H1 (cell line): ENCODE measurements around the gene ZYG11B. TPM values are rescaled to one million over a fixed set of nuclear protein-coding genes. Genes with fewer than 3 reads are reported as not detected.

Experiments used
- CTCF ChIA-PET: fragments of 300-600 bp; sonication (Branson Sonifier 250); formaldehyde crosslinking; loops from one replicate; lab custom pipeline; 2021; ENCODE audit not compliant: partially characterized antibody; lab: Charles Lee
- POLR2A ChIA-PET: fragments of 300-600 bp; sonication (Branson Sonifier 250); formaldehyde crosslinking; loops from one replicate; lab custom pipeline; 2021; ENCODE audit warnings: inconsistent platforms; ENCODE audit not compliant: partially characterized antibody; lab: Charles Lee
- DNase-seq, 2 experiments: peaks; one replicate each; pipeline versions ENCODE4 v3.0.0 to v3.0.0-alpha.2; 2010 to 2022; ENCODE audit warnings: low spot score in 2 of 2, low read depth in 1 of 2, mixed read lengths in 1 of 2
- FAIRE-seq: peaks from 2 replicates; lab custom pipeline; 2011; peaks lifted over from hg19 to GRCh38; lab: Jason Lieb, UNC
- H2AFZ ChIP-seq: 2 replicates; pipeline ENCODE4 v1.8.1; 2012; ENCODE audit warnings: low read length, inconsistent platforms
- H2AK5ac ChIP-seq: 2 replicates; pipeline ENCODE4 v1.6.1; 2013; ENCODE audit warnings: low read depth, low read length
- H2BK120ac ChIP-seq: replicated peaks from 2 replicates; pipeline ENCODE3; 2013; ENCODE audit warnings: low read depth, low read length, inconsistent platforms
- H2BK12ac ChIP-seq: 2 replicates; pipeline ENCODE4 v1.6.1; 2013; ENCODE audit warnings: low read depth, low read length
- H2BK15ac ChIP-seq: 2 replicates; pipeline ENCODE4 v1.6.1; 2013; ENCODE audit warnings: low read length
- H2BK20ac ChIP-seq: 2 replicates; pipeline ENCODE4 v1.6.1; 2013; ENCODE audit warnings: low read length
- H2BK5ac ChIP-seq: 2 replicates; pipeline ENCODE4 v1.6.1; 2013; ENCODE audit warnings: low read depth, low read length
- H3K14ac ChIP-seq: 2 replicates; pipeline ENCODE4 v1.6.1; 2013; ENCODE audit warnings: inconsistent platforms; ENCODE audit not compliant: insufficient read length
- H3K18ac ChIP-seq: 2 replicates; pipeline ENCODE4 v1.6.1; 2013; ENCODE audit warnings: low read length; ENCODE audit errors: extremely low read depth
- H3K23ac ChIP-seq: 2 replicates; pipeline ENCODE4 v1.6.1; 2013; ENCODE audit warnings: inconsistent platforms; ENCODE audit not compliant: insufficient read length
- H3K23me2 ChIP-seq: 2 replicates; pipeline ENCODE4 v1.6.1; 2013; ENCODE audit warnings: low read depth, low read length
- H3K27ac ChIP-seq: 2 replicates; pipeline ENCODE4 v1.6.1; 2011; ENCODE audit warnings: low read depth, low read length, inconsistent platforms
- H3K27me3 ChIP-seq, 4 experiments: replicated peaks in 1 of 4; 1 replicate in 1 of 4; 2 replicates in 3 of 4; pipeline versions ENCODE4 v1.6.1 to v1.8.1; 2011 to 2013; ENCODE audit warnings: low read length in 3 of 4, mild to moderate bottlenecking in 3 of 4, inconsistent platforms in 2 of 4, mixed read lengths in 2 of 4, moderate library complexity in 1 of 4; ENCODE audit not compliant: control insufficient read depth in 3 of 4, insufficient read depth in 3 of 4; ENCODE audit errors: extremely low read depth in 1 of 4
- H3K36me3 ChIP-seq, 4 experiments: 2 replicates each; pipeline versions ENCODE4 v1.6.1 to v1.8.1; 2011 to 2013; ENCODE audit warnings: mild to moderate bottlenecking in 4 of 4, low read length in 3 of 4, moderate library complexity in 2 of 4, control low read depth in 1 of 4, inconsistent platforms in 1 of 4; ENCODE audit not compliant: insufficient read depth in 4 of 4, control insufficient read depth in 2 of 4
- H3K4ac ChIP-seq: replicated peaks from 2 replicates; pipeline ENCODE3; 2013; ENCODE audit warnings: low read length, low read depth, mixed read lengths, inconsistent platforms; ENCODE audit not compliant: insufficient read length
- H3K4me1 ChIP-seq, 4 experiments: replicated peaks in 1 of 4; 1 replicate in 1 of 4; 2 replicates in 3 of 4; pipeline versions ENCODE4 v1.6.1 to v1.8.1; 2011 to 2013; ENCODE audit warnings: low read length in 3 of 4, inconsistent platforms in 2 of 4, mixed read lengths in 1 of 4; ENCODE audit not compliant: insufficient read depth in 4 of 4, control insufficient read depth in 3 of 4
- H3K4me2 ChIP-seq, 2 experiments: 2 replicates each; pipeline versions ENCODE4 v1.6.1 to v1.8.1; 2011 to 2013; ENCODE audit warnings: low read depth in 2 of 2, low read length in 2 of 2, control low read depth in 1 of 2, inconsistent platforms in 1 of 2, mild to moderate bottlenecking in 1 of 2; ENCODE audit not compliant: insufficient read depth in 1 of 2
- H3K4me3 ChIP-seq, 4 experiments: fragments of 200-600, 300-600 bp in 1 of 4; sonication (generic), shearing (Covaris generic), sonication (Bioruptor Twin) in 1 of 4; 2 replicates each; pipeline versions ENCODE4 v1.5.1 to v1.8.1; 2011 to 2016; ENCODE audit warnings: low read length in 4 of 4, low read depth in 3 of 4, control low read depth in 2 of 4, inconsistent platforms in 2 of 4, mild to moderate bottlenecking in 2 of 4, mixed read lengths in 1 of 4, moderate library complexity in 1 of 4; ENCODE audit not compliant: insufficient read depth in 2 of 4; ENCODE audit errors: extremely low read depth in 1 of 4
- H3K56ac ChIP-seq: replicated peaks from 2 replicates; pipeline ENCODE3; 2013; ENCODE audit warnings: low read depth, mild to moderate bottlenecking, mixed read lengths, low read length, inconsistent platforms; ENCODE audit not compliant: insufficient read length
- H3K79me1 ChIP-seq: 2 replicates; pipeline ENCODE4 v1.6.1; 2013; ENCODE audit warnings: low read depth, low read length, control low read depth
- H3K79me2 ChIP-seq, 2 experiments: 2 replicates each; pipeline versions ENCODE4 v1.6.1 to v1.8.1; 2012 to 2013; ENCODE audit warnings: low read length in 2 of 2, mild to moderate bottlenecking in 2 of 2, inconsistent platforms in 1 of 2; ENCODE audit not compliant: insufficient read depth in 2 of 2, control insufficient read depth in 1 of 2
- H3K9ac ChIP-seq, 4 experiments: replicated peaks in 1 of 4; 1 replicate in 1 of 4; 2 replicates in 3 of 4; pipeline versions ENCODE4 v1.6.1 to v1.8.1; 2011 to 2013; ENCODE audit warnings: low read depth in 3 of 4, low read length in 3 of 4, control low read depth in 2 of 4, mild to moderate bottlenecking in 2 of 4, moderate library complexity in 2 of 4, inconsistent platforms in 1 of 4; ENCODE audit errors: extremely low read depth in 1 of 4
- H3K9me3 ChIP-seq, 2 experiments: 2 replicates each; pipeline versions ENCODE4 v1.6.1 to v1.8.1; 2012 to 2013; ENCODE audit warnings: mild to moderate bottlenecking in 2 of 2, moderate library complexity in 2 of 2, control low read depth in 1 of 2, inconsistent platforms in 1 of 2, low read depth in 1 of 2, low read length in 1 of 2, mixed read lengths in 1 of 2; ENCODE audit not compliant: insufficient read depth in 2 of 2
- H4K20me1 ChIP-seq, 2 experiments: replicated peaks in 1 of 2; 2 replicates each; pipeline versions ENCODE3 to v1.8.1; 2011 to 2013; ENCODE audit warnings: inconsistent platforms in 2 of 2, low read length in 2 of 2, mild to moderate bottlenecking in 1 of 2; ENCODE audit not compliant: insufficient read depth in 2 of 2, control insufficient read depth in 1 of 2
- H4K5ac ChIP-seq: 2 replicates; pipeline ENCODE4 v1.6.1; 2013; ENCODE audit warnings: low read length, low read depth, mixed read lengths, inconsistent platforms; ENCODE audit not compliant: insufficient read length
- H4K8ac ChIP-seq: 2 replicates; pipeline ENCODE4 v1.8.0; 2013; ENCODE audit warnings: mild to moderate bottlenecking, moderate library complexity, low read length, inconsistent platforms; ENCODE audit not compliant: insufficient read depth; ENCODE audit errors: extremely low read depth
- H4K91ac ChIP-seq: replicated peaks from 2 replicates; pipeline ENCODE3; 2013; ENCODE audit warnings: low read length, mixed read lengths, inconsistent platforms; ENCODE audit not compliant: insufficient read length
- WGBS, 2 experiments: shearing (Covaris generic) in 1 of 2; methylation state at CpG; one replicate each; pipeline versions ENCODE4 v1.1.6 to v1.1.7; 2013 to 2015; ENCODE audit warnings: low lambda C conversion rate in 2 of 2, mixed read lengths in 2 of 2, inconsistent platforms in 1 of 2, low coverage in 1 of 2, missing lambda C conversion rate in 1 of 2; ENCODE audit not compliant: insufficient replicate concordance in 2 of 2, insufficient coverage in 1 of 2, insufficient read length in 1 of 2; ENCODE audit errors: extremely low coverage in 1 of 2, missing lambda C conversion rate in 1 of 2; 5-methylcytosine and 5-hydroxymethylcytosine counted together
- polyA plus RNA-seq, 7 experiments: library from polyadenylated mRNA; depleted of rRNA in 3 of 7; stranded (reverse) in 5 of 7; unstranded in 2 of 7; fragments of >200 nt in 5 of 7; fragments of 200-250 nt in 2 of 7; gene quantifications; 1 replicate in 5 of 7; 2 replicates in 1 of 7; 4 replicates in 1 of 7; pipeline versions ENCODE4 v1.2.1 to v1.2.3, GENCODE V29; 2011 to 2013; ENCODE audit warnings: missing spikeins in 2 of 7, mixed read lengths in 2 of 7
- total RNA-seq: library from RNA; stranded (reverse); fragmentation: NEBNext Ultra II Directional; extraction: Animal tissue kit (Norgen Biotek cat#: 25700); gene quantifications from 2 replicates; pipeline ENCODE4 v1.2.1, GENCODE V29; 2021

ZYG11B gene
- total and polyA plus RNA-seq, 2 of the 8 experiments (the other 6 are each of a cell fraction or from before 2014, with no cell fraction given), result 4.4 to 20.9 TPM

GRCh38 chr1:52848423-52848822 lies 122.2 kb downstream of the ZYG11B start:
- Histone ChIP-seq H4K5ac (no peak overlapping the region), H3K4me1 (no peaks in the 10 kb centered on the region), H2BK120ac (no peak overlapping the region), H3K79me2 (no peaks in the 10 kb centered on the region), H2BK12ac (no peak overlapping the region), H3K79me1 (no peaks in the 10 kb centered on the region), H4K91ac (no peak overlapping the region), H3K4me3 (no peak overlapping the region), H3K4me2 (no peak overlapping the region), H4K20me1 (peaks cover 0 to 2% of the 10 kb centered on the region in 2 experiments), H2AK5ac (no peak overlapping the region), H2BK20ac (no peak overlapping the region), H3K18ac (no peak overlapping the region), H3K4ac (no peak overlapping the region), H2AFZ (no peak overlapping the region), H3K9me3 (no peaks in the 10 kb centered on the region), H3K36me3 (no peaks in the 10 kb centered on the region), H3K56ac (no peak overlapping the region), H3K23ac (no peak overlapping the region), H2BK15ac (no peak overlapping the region), H3K23me2 (no peaks in the 10 kb centered on the region), H3K14ac (no peak overlapping the region), H3K27ac (no peak overlapping the region), H4K8ac (no peak overlapping the region), H3K9ac (no peak overlapping the region), H2BK5ac (no peak overlapping the region), H3K27me3 (peaks cover 2 to 12% (median 8%) of the 10 kb centered on the region in 4 experiments)
- WGBS, 2 experiments, result 85% methylated on average over 5 of the region's 5 CpGs; no CpG with 5 or more reads in 1 of the 2 experiments
- ChIA-PET CTCF (interaction anchor here (0.6 to 1.2 kb wide), 2 partner anchors 29 to 338 kb away, joined by 3 to 4 read pairs; no protein-coding TSS in a partner anchor), POLR2A (no interaction called here)
- DNase-seq (no peak), FAIRE-seq (no peak)
